IPS-15b (cell line): Measurements from ENCODE around the gene ABLIM1.

Experiments used
- H3K27me3 ChIP-seq: one replicate; pipeline ENCODE4 v1.6.1; 2013; ENCODE audit warnings: low read length; ENCODE audit not compliant: control insufficient read depth, insufficient read depth
- H3K36me3 ChIP-seq: one replicate; pipeline ENCODE4 v1.6.1; 2013; ENCODE audit warnings: low read length; ENCODE audit not compliant: control insufficient read depth, insufficient read depth
- H3K4me1 ChIP-seq: one replicate; pipeline ENCODE4 v1.6.1; 2013; ENCODE audit warnings: mild to moderate bottlenecking, low read length; ENCODE audit not compliant: control insufficient read depth, insufficient read depth
- H3K4me3 ChIP-seq: one replicate; pipeline ENCODE4 v1.5.1; 2013; ENCODE audit warnings: low read depth, low read length
- H3K9ac ChIP-seq: one replicate; pipeline ENCODE4 v1.6.1; 2013; ENCODE audit warnings: low read depth, mild to moderate bottlenecking, low read length
- H3K9me3 ChIP-seq: one replicate; pipeline ENCODE4 v1.6.1; 2013; ENCODE audit warnings: mild to moderate bottlenecking, low read length; ENCODE audit not compliant: control insufficient read depth, insufficient read depth

The ABLIM1 gene

GRCh38 chr10:114391599-114391998 lies 266.5 kb downstream of the ABLIM1 start:
- Histone ChIP-seq H3K36me3 (no peaks in the 10 kb centered on the region), H3K9me3 (no peaks in the 10 kb centered on the region), H3K27me3 (no peaks in the 10 kb centered on the region), H3K4me3 (no peak overlapping the region), H3K4me1 (peaks cover 7% of the 10 kb centered on the region), H3K9ac (no peak overlapping the region)

- H3K27me3 ChIP-seq, result no peaks in the 10 kb centered on the region
- H3K36me3 ChIP-seq, result no peaks in the 10 kb centered on the region
- peaks cover 7% of the 10 kb centered on the region for H3K4me1 ChIP-seq
- no peak overlapping the region for H3K4me3 ChIP-seq
- no peaks in the 10 kb centered on the region for H3K9me3 ChIP-seq
- H3K9ac ChIP-seq, result no peak overlapping the region
These were observed 268.6 kb downstream of the ABLIM1 start for GRCh38 chr10:114389426-114389825.

- Histone ChIP-seq H3K9ac (no peak overlapping the region), H3K27me3 (no peaks in the 10 kb centered on the region), H3K4me3 (no peak overlapping the region), H3K36me3 (no peaks in the 10 kb centered on the region), H3K4me1 (peaks cover 2% of the 10 kb centered on the region), H3K9me3 (no peaks in the 10 kb centered on the region)
These were observed 269.8 kb downstream of the ABLIM1 start for GRCh38 chr10:114388275-114388674.

GRCh38 chr10:114387784-114388183 lies 270.3 kb downstream of the ABLIM1 start:
- no peaks in the 10 kb centered on the region for H3K36me3 ChIP-seq
- H3K4me1 ChIP-seq, result no peaks in the 10 kb centered on the region

GRCh38 chr10:114386452-114386851 lies 271.6 kb downstream of the ABLIM1 start:
- Histone ChIP-seq H3K9me3 (no peaks in the 10 kb centered on the region), H3K4me1 (no peaks in the 10 kb centered on the region), H3K36me3 (no peaks in the 10 kb centered on the region), H3K27me3 (no peaks in the 10 kb centered on the region), H3K4me3 (no peak overlapping the region), H3K9ac (no peak overlapping the region)

More at GRCh38 chr10:114387784-114388183, 270.3 kb downstream of the ABLIM1 start:
- H3K9ac ChIP-seq, result no peak overlapping the region
- no peaks in the 10 kb centered on the region for H3K27me3 ChIP-seq
- H3K9me3 ChIP-seq, result no peaks in the 10 kb centered on the region
- H3K4me3 ChIP-seq, result no peak overlapping the region

- H3K4me1 ChIP-seq, result no peaks in the 10 kb centered on the region
- no peak overlapping the region for H3K4me3 ChIP-seq
- no peaks in the 10 kb centered on the region for H3K9me3 ChIP-seq
- H3K9ac ChIP-seq, result no peak overlapping the region
- no peaks in the 10 kb centered on the region for H3K36me3 ChIP-seq
- no peaks in the 10 kb centered on the region for H3K27me3 ChIP-seq
These were observed 272.5 kb downstream of the ABLIM1 start for GRCh38 chr10:114385557-114385956.

GRCh38 chr10:114384601-114385000 lies 273.5 kb downstream of the ABLIM1 start:
- no peaks in the 10 kb centered on the region for H3K9me3 ChIP-seq
- no peak overlapping the region for H3K9ac ChIP-seq
- no peak overlapping the region for H3K4me3 ChIP-seq
- H3K36me3 ChIP-seq, result no peaks in the 10 kb centered on the region
- H3K4me1 ChIP-seq, result no peaks in the 10 kb centered on the region
- no peaks in the 10 kb centered on the region for H3K27me3 ChIP-seq

- Histone ChIP-seq H3K4me1 (no peaks in the 10 kb centered on the region), H3K4me3 (no peak overlapping the region), H3K9ac (no peak overlapping the region)
These were observed 273.9 kb downstream of the ABLIM1 start for GRCh38 chr10:114384181-114384580.

More at GRCh38 chr10:114384181-114384580, 273.9 kb downstream of the ABLIM1 start:
- Histone ChIP-seq H3K36me3 (no peaks in the 10 kb centered on the region), H3K9me3 (no peaks in the 10 kb centered on the region), H3K27me3 (no peaks in the 10 kb centered on the region)
